Dermis blood vessel endothelial cell (primary cell): ENCODE measurements around the gene BASP1. TPM values are rescaled to one million over a fixed set of nuclear protein-coding genes. Genes with fewer than 3 reads are reported as not detected.
A peak's percentile ranks its signal among the peaks of the same experiment; 100 is the strongest.
"Not testable (repeated sequence)": the region's sequence is repeated elsewhere in the genome, so short reads cannot be mapped to it uniquely, and the experiment has no call there.

Experiments used
- DNase-seq: peaks from one replicate; pipeline ENCODE4 v3.0.0; 2010
- total RNA-seq: library from RNA; depleted of rRNA; stranded (reverse); fragments of >200 nt; gene quantifications from 2 replicates; pipeline ENCODE4 v1.2.3, GENCODE V29; 2014

BASP1 gene
- total RNA-seq, 1 donor from 2014 or later, result 4.4 TPM

- DNase-seq, result no peak
Measured at GRCh38 chr5:17224858-17225511, 7.6 kb downstream of the BASP1 start.

- no peak for DNase-seq
Measured at GRCh38 chr5:17225520-17225919, 8.1 kb downstream of the BASP1 start.

- DNase-seq, result no peak
Measured at GRCh38 chr5:17227868-17228267, 10.4 kb downstream of the BASP1 start.

GRCh38 chr5:17228821-17229291 is 11.4 kb downstream of the BASP1 start:
- peak; percentile 47 for DNase-seq

GRCh38 chr5:17229313-17229712 is 11.9 kb downstream of the BASP1 start:
- peak; percentile 20 for DNase-seq

GRCh38 chr5:17230191-17230590 is 12.8 kb downstream of the BASP1 start:
- DNase-seq, result no peak

GRCh38 chr5:17230808-17231525 is 13.5 kb downstream of the BASP1 start:
- DNase-seq, result no peak

- DNase-seq, result no peak
Measured at GRCh38 chr5:17232405-17232804, 15.0 kb downstream of the BASP1 start.

- DNase-seq, result no peak
Measured at GRCh38 chr5:17233488-17233887, 16.1 kb downstream of the BASP1 start.

- DNase-seq, result no peak
Measured at GRCh38 chr5:17234374-17234773, 16.9 kb downstream of the BASP1 start.

GRCh38 chr5:17235731-17236330 is 18.4 kb downstream of the BASP1 start:
- no peak for DNase-seq

GRCh38 chr5:17238521-17239041 is 21.1 kb downstream of the BASP1 start:
- DNase-seq, result peak; percentile 48

- DNase-seq, result no peak
Measured at GRCh38 chr5:17239953-17240352, 22.5 kb downstream of the BASP1 start.

- no peak for DNase-seq
Measured at GRCh38 chr5:17240487-17240886, 23.1 kb downstream of the BASP1 start.

GRCh38 chr5:17241635-17242034 is 24.2 kb downstream of the BASP1 start:
- no peak for DNase-seq

- DNase-seq, result no peak
Measured at GRCh38 chr5:17243287-17244063, 26.0 kb downstream of the BASP1 start.

- DNase-seq, result peak; percentile 51
Measured at GRCh38 chr5:17249029-17249634, 31.7 kb downstream of the BASP1 start.

- DNase-seq, result not testable (repeated sequence)
Measured at GRCh38 chr5:17249841-17250240, 32.4 kb downstream of the BASP1 start.

- peak; percentile 36 for DNase-seq
Measured at GRCh38 chr5:17252543-17252942, 35.1 kb downstream of the BASP1 start.

GRCh38 chr5:17255471-17256021 is 38.1 kb downstream of the BASP1 start:
- peak; percentile 20 for DNase-seq

- no peak for DNase-seq
Measured at GRCh38 chr5:17256171-17256570, 38.7 kb downstream of the BASP1 start.

GRCh38 chr5:17256839-17257238 is 39.4 kb downstream of the BASP1 start:
- no peak for DNase-seq
